B cell (primary cell): Measurements from ENCODE around the gene SMARCE1. TPM values are rescaled to one million over a fixed set of nuclear protein-coding genes. Genes with fewer than 3 reads are reported as not detected.
A peak's percentile ranks its signal among the peaks of the same experiment; 100 is the strongest.

Source experiments
- ATAC-seq: fragments of 200-7000 bp; cut with Tn5 transposase; one replicate; pipeline ENCODE4 v1.10.0; 2021; ENCODE audit warnings: low read depth, mild to moderate bottlenecking, moderate number of reproducible peaks, moderate library complexity
- CTCF ChIA-PET: fragments of 350-600 bp; sonication (Branson Sonifier 250); formaldehyde crosslinking; loops from one replicate; lab custom pipeline; 2021; ENCODE audit warnings: antibody characterized with exemption, inconsistent platforms; lab: Charles Lee
- POLR2A ChIA-PET: fragments of 350-600 bp; sonication (Branson Sonifier 250); formaldehyde crosslinking; loops from one replicate; lab custom pipeline; 2021; ENCODE audit warnings: antibody characterized with exemption; lab: Charles Lee
- DNase-seq: peaks from one replicate; pipeline ENCODE4 v3.0.0; 2013
- H2AFZ ChIP-seq: 2 replicates; pipeline ENCODE4 v1.6.1; 2012; ENCODE audit warnings: mild to moderate bottlenecking, low read depth, low read length; ENCODE audit not compliant: insufficient read depth, poor library complexity, severe bottlenecking
- H3K27ac ChIP-seq, 2 donors: 1 replicate in 1 of 2; 2 replicates in 1 of 2; pipeline ENCODE4 v1.5.1; 2012 to 2013; ENCODE audit warnings: low read length in 2 of 2, mild to moderate bottlenecking in 2 of 2, moderate library complexity in 1 of 2
- H3K27me3 ChIP-seq, 4 experiments: fragments of 200-600 bp in 1 of 4; sonication (generic) in 1 of 4; replicated peaks in 1 of 4; 1 replicate in 2 of 4; 2 replicates in 2 of 4; pipeline versions ENCODE4 v1.6.1 to v1.7.0; 2013 to 2016; ENCODE audit warnings: low read length in 3 of 4, mild to moderate bottlenecking in 2 of 4, mixed read lengths in 1 of 4, moderate library complexity in 1 of 4; ENCODE audit not compliant: insufficient read depth in 4 of 4, control insufficient read depth in 3 of 4; ENCODE audit errors: control extremely low read depth in 1 of 4
- H3K36me3 ChIP-seq, 2 experiments: replicated peaks in 1 of 2; 1 replicate in 1 of 2; 2 replicates in 1 of 2; pipeline versions ENCODE4 v1.6.1 to v1.7.1; 2013; ENCODE audit warnings: low read length in 1 of 2; ENCODE audit not compliant: insufficient read depth in 2 of 2, control insufficient read depth in 1 of 2; ENCODE audit errors: control extremely low read depth in 1 of 2, extremely low read depth in 1 of 2
- H3K4me1 ChIP-seq, 2 donors: fragments of 200-600 bp in 1 of 2; sonication (generic) in 1 of 2; 1 replicate in 1 of 2; 2 replicates in 1 of 2; pipeline versions ENCODE4 v1.5.1 to v1.6.1; 2013 to 2017; ENCODE audit warnings: low read length in 2 of 2; ENCODE audit not compliant: control insufficient read depth in 2 of 2, insufficient read depth in 2 of 2
- H3K4me2 ChIP-seq: replicated peaks from 2 replicates; pipeline ENCODE3; 2012; ENCODE audit warnings: mild to moderate bottlenecking, low read depth, low read length; ENCODE audit not compliant: poor library complexity, severe bottlenecking
- H3K4me3 ChIP-seq, 5 experiments: fragments of 200-600 bp in 1 of 5; sonication (generic) in 1 of 5; 1 replicate in 3 of 5; 2 replicates in 2 of 5; pipeline versions ENCODE4 v1.5.1 to v1.7.0; 2011 to 2016; ENCODE audit warnings: low read length in 4 of 5, mild to moderate bottlenecking in 4 of 5, low read depth in 2 of 5, control low read depth in 1 of 5, moderate library complexity in 1 of 5; ENCODE audit not compliant: insufficient read depth in 1 of 5; ENCODE audit errors: control extremely low read depth in 1 of 5, extremely low read depth in 1 of 5
- H3K79me2 ChIP-seq: fragments of 200-600 bp; sonication (generic); one replicate; pipeline ENCODE4 v1.6.0; 2016; ENCODE audit warnings: low read length; ENCODE audit not compliant: control insufficient read depth, insufficient read depth
- H3K9ac ChIP-seq: fragments of 200-600 bp; sonication (generic); 2 replicates; pipeline ENCODE4 v1.6.1; 2017; ENCODE audit warnings: mild to moderate bottlenecking, low read length, moderate library complexity
- H3K9me3 ChIP-seq, 3 donors: one replicate each; pipeline versions ENCODE4 v1.6.1 to v1.7.1; 2013; ENCODE audit warnings: low read length in 2 of 3; ENCODE audit not compliant: control insufficient read depth in 2 of 3, insufficient read depth in 1 of 3; ENCODE audit errors: control extremely low read depth in 1 of 3
- H4K20me1 ChIP-seq: 2 replicates; pipeline ENCODE4 v1.6.0; 2012; ENCODE audit warnings: mild to moderate bottlenecking, low read length; ENCODE audit not compliant: insufficient read depth, control insufficient read depth, poor library complexity, severe bottlenecking
- H3K27ac Mint-ChIP-seq: one replicate; pipeline ENCODE4 v1.8.0; 2021; ENCODE audit warnings: mixed read lengths
- H3K27me3 Mint-ChIP-seq: one replicate; pipeline ENCODE4 v1.8.0; 2021; ENCODE audit warnings: mixed read lengths
- H3K4me1 Mint-ChIP-seq: one replicate; pipeline ENCODE4 v1.8.0; 2021; ENCODE audit warnings: mixed read lengths
- H3K4me3 Mint-ChIP-seq: one replicate; pipeline ENCODE4 v1.8.0; 2021; ENCODE audit warnings: mixed read lengths
- H3K9me3 Mint-ChIP-seq: one replicate; pipeline ENCODE4 v1.8.0; 2022; ENCODE audit warnings: mixed read lengths; ENCODE audit not compliant: insufficient read depth
- CTCF ChIP-seq: fragments of 200-600 bp; IDR thresholded peaks from one replicate; pipeline ENCODE4 v1.8.0; 2022; ENCODE audit warnings: antibody characterized with exemption, mild to moderate bottlenecking
- EZH2 ChIP-seq: IDR thresholded peaks from 2 replicates; pipeline ENCODE4 v1.6.1; 2012; ENCODE audit warnings: borderline replicate concordance, low read depth, mild to moderate bottlenecking, moderate library complexity, low read length; ENCODE audit not compliant: insufficient read depth, poor library complexity, severe bottlenecking
- WGBS: methylation state at CpG from one replicate; pipeline ENCODE4 v1.1.5; 2013; ENCODE audit warnings: missing lambda C conversion rate; ENCODE audit not compliant: insufficient coverage; 5-methylcytosine and 5-hydroxymethylcytosine counted together
- intact Hi-C: fragments of 100-400 bp; cut with micrococcal nuclease; formaldehyde crosslinking; loops from one replicate; pipeline ENCODE4 v1.10.0; 2022
- polyA plus RNA-seq: library from polyadenylated mRNA; depleted of rRNA; stranded (reverse); fragments of >200 nt; gene quantifications from 2 replicates; pipeline ENCODE4 v1.2.3, GENCODE V29; 2012
- total RNA-seq, 2 donors: library from RNA; stranded (reverse); fragments of 120-200 nt in 1 of 2; gene quantifications; 1 replicate in 1 of 2; 2 replicates in 1 of 2; pipeline versions ENCODE4 v1.2.3 to v1.2.4, GENCODE V29; 2013 to 2022

The SMARCE1 gene
- total and polyA plus RNA-seq, 2 donors (not counting 1 experiment from before 2014, with no cell fraction given), result 19.9 to 128 TPM

DNA sequence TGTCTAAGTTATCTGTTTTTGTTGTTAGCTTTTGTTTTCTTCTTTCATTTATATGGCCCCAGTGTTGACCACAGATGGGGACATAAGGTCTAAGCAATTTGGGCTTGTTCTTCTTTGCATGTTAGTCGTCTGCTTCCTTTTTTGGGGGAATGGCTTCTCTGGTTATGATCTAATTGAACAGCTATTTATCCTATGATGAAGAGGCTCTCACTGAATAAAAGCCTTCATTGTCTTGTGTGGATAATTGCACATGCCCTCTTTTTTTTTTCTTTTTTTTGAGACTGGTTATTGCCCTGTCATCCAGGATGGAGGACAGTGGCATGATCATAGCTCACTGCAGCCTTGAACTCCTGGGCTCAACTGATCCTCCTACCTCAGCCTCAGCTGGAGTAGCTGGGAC is 13.7 kb downstream of the SMARCE1 start:
- H3K4me3 Mint-ChIP-seq, result no peak overlapping the region
- Histone ChIP-seq H3K36me3 (peaks cover 1 to 92% of the 10 kb centered on the region in 2 experiments), H3K4me1 (no peaks in the 10 kb centered on the region), H3K9me3 (no peaks in the 10 kb centered on the region), H3K27me3 (no peaks in the 10 kb centered on the region), H3K9ac (no peak overlapping the region), H3K27ac (no peak overlapping the region), H2AFZ (no peak overlapping the region), H3K4me3 (no peak overlapping the region), H3K4me2 (no peak overlapping the region), H3K79me2 (peaks cover 9% of the 10 kb centered on the region), H4K20me1 (peaks cover 8% of the 10 kb centered on the region)
- DNase-seq (no peak), ATAC-seq (no peak)
- peak overlapping the region; percentile 32 for H3K27ac Mint-ChIP-seq
- intact Hi-C loops, result no loop called here
- CTCF ChIA-PET, result interaction anchor here (0.7 to 3.6 kb wide), 4 partner anchors 9 to 439 kb away, joined by 3 to 17 read pairs (median 8); no protein-coding TSS in a partner anchor
- TF ChIP-seq CTCF (no peak), EZH2 (no peak)
- WGBS, result no CpG with 5 or more reads among the region's 1 CpG
- POLR2A ChIA-PET, result interaction anchor here (0.6 kb wide), 2 partner anchors 44 to 92 kb away, joined by 3 read pairs; no protein-coding TSS in a partner anchor
- no peaks in the 10 kb centered on the region for H3K27me3 Mint-ChIP-seq
- peaks cover 2% of the 10 kb centered on the region for H3K4me1 Mint-ChIP-seq
- no peaks in the 10 kb centered on the region for H3K9me3 Mint-ChIP-seq

- H3K9me3 ChIP-seq, result no peaks in the 10 kb centered on the region
- H3K9ac ChIP-seq, result no peak overlapping the region
- no peak for TF ChIP-seq CTCF
- no peak for TF ChIP-seq EZH2
- intact Hi-C loops, result no loop called here
- ChIA-PET CTCF (interaction anchor here (1.4 to 3.6 kb wide), 2 partner anchors 7 to 15 kb away, joined by 4 to 17 read pairs; partner anchors contain the start of gene SMARCE1), POLR2A (no interaction called here)
- 100% methylated on average over 3 of the region's 9 CpGs for WGBS
- no peak overlapping the region for H2AFZ ChIP-seq
- ATAC-seq (no peak), DNase-seq (no peak)
- no peaks in the 10 kb centered on the region for H3K4me1 Mint-ChIP-seq
- no peaks in the 10 kb centered on the region for H3K79me2 ChIP-seq
- peaks cover 1 to 92% of the 10 kb centered on the region in 2 experiments for H3K36me3 ChIP-seq
- H3K27ac Mint-ChIP-seq, result no peak overlapping the region
- no peaks in the 10 kb centered on the region for H4K20me1 ChIP-seq
- H3K4me2 ChIP-seq, result no peak overlapping the region
- H3K9me3 Mint-ChIP-seq, result no peaks in the 10 kb centered on the region
- no peaks in the 10 kb centered on the region for H3K27me3 Mint-ChIP-seq
- H3K4me3 ChIP-seq, result no peak overlapping the region
- no peaks in the 10 kb centered on the region for H3K27me3 ChIP-seq
- H3K4me1 ChIP-seq, result no peaks in the 10 kb centered on the region
- H3K27ac ChIP-seq, result no peak overlapping the region
- no peak overlapping the region for H3K4me3 Mint-ChIP-seq
These were observed 15.4 kb downstream of the SMARCE1 start for GRCh38 chr17:40632216-40632615.
